GM12891 (cell line): Measurements from ENCODE around the gene BRSK2.

Source experiments
- POLR2A ChIP-seq: IDR thresholded peaks from 2 replicates; pipeline ENCODE4 v1.6.1; 2011; ENCODE audit warnings: low read depth, low read length, control low read depth
- POLR2AphosphoS5 ChIP-seq: IDR thresholded peaks from 2 replicates; pipeline ENCODE4 v1.6.1; 2011; ENCODE audit warnings: low read depth, low read length, control low read depth
- POU2F2 ChIP-seq: IDR thresholded peaks from 2 replicates; pipeline ENCODE4 v1.6.1; 2011; ENCODE audit warnings: low read depth, mild to moderate bottlenecking, control low read depth, low read length, moderate library complexity
- SPI1 ChIP-seq: IDR thresholded peaks from 2 replicates; pipeline ENCODE4 v1.6.1; 2011; ENCODE audit warnings: low read depth, low read length, control low read depth
- TAF1 ChIP-seq: IDR thresholded peaks from 2 replicates; pipeline ENCODE4 v1.6.1; 2011; ENCODE audit warnings: low read depth, low read length, control low read depth

- TF ChIP-seq POLR2A (no peak), POLR2AphosphoS5 (no peak), TAF1 (no peak), POU2F2 (no peak), SPI1 (no peak)
Measured at GRCh38 chr11:1510928-1511327, 121.2 kb downstream of the BRSK2 start.
